Astrocyte of the spinal cord (primary cell): ENCODE data around the gene SYNC.

Experiments
- DNase-seq: peaks from one replicate; pipeline ENCODE4 v3.0.0; 2011; ENCODE audit warnings: low read depth, low spot score
- H3K4me3 ChIP-seq: 2 replicates; pipeline ENCODE4 v1.5.1; 2011; ENCODE audit warnings: low read depth, mild to moderate bottlenecking, low read length, moderate library complexity
- CTCF ChIP-seq: IDR thresholded peaks from 2 replicates; pipeline ENCODE4 v1.5.1; 2012; ENCODE audit warnings: low read depth, mild to moderate bottlenecking, low read length, inconsistent platforms
- in situ Hi-C: cut with HindIII; loops from 2 replicates; pipeline ENCODE4 v1.10.0; 2017; ENCODE audit warnings: low sequenced_read_pairs

Gene SYNC

GRCh38 chr1:32744071-32744425, 41.5 kb upstream of the SYNC start:
- no peak for DNase-seq
- no peak overlapping the region for H3K4me3 ChIP-seq
- TF ChIP-seq CTCF: no peak
- in situ Hi-C loops: no loop called here

GRCh38 chr1:32743380-32744070, 41.0 kb upstream of the SYNC start:
- no peak for TF ChIP-seq CTCF
- in situ Hi-C loops: no loop called here
- no peak overlapping the region for H3K4me3 ChIP-seq
- DNase-seq: no peak

GRCh38 chr1:32742956-32743355, 40.4 kb upstream of the SYNC start:
- in situ Hi-C loops: no loop called here
- H3K4me3 ChIP-seq: peak overlapping the region; percentile 55
- TF ChIP-seq CTCF: no peak
- DNase-seq: no peak

- in situ Hi-C loops: no loop called here
- TF ChIP-seq CTCF: no peak
- peak overlapping the region; percentile 55 for H3K4me3 ChIP-seq
- DNase-seq: no peak
These were observed 39.8 kb upstream of the SYNC start for GRCh38 chr1:32742199-32742947.

GRCh38 chr1:32741413-32742198, 39.0 kb upstream of the SYNC start:
- TF ChIP-seq CTCF: peak; percentile 50
- in situ Hi-C loops: no loop called here
- DNase-seq: no peak
- H3K4me3 ChIP-seq: peak overlapping the region; percentile 55

GRCh38 chr1:32741059-32741412, 38.5 kb upstream of the SYNC start:
- H3K4me3 ChIP-seq: peak overlapping the region; percentile 55
- no peak for TF ChIP-seq CTCF
- in situ Hi-C loops: no loop called here
- no peak for DNase-seq
